Coronary artery (tissue), 2 donors: Measurements from ENCODE around the gene CFL1.
"Not testable (repeated sequence)": the region's sequence is repeated elsewhere in the genome, so short reads cannot be mapped to it uniquely, and the experiment has no call there.

Experiments
- DNase-seq: peaks from one replicate; pipeline ENCODE4 v3.0.0-alpha.2; 2017; ENCODE audit warnings: low spot score
- H3K27ac ChIP-seq, 2 donors: fragments of 200-600 bp; sonication (generic); one replicate each; pipeline ENCODE4 v1.5.1; 2016 to 2019
- H3K4me3 ChIP-seq: fragments of 200-600 bp; sonication (generic); 2 replicates; pipeline ENCODE4 v1.5.1; 2016; ENCODE audit warnings: mild to moderate bottlenecking, moderate library complexity
- TF ChIP-seq, protein P1 (sequence below): fragments of 200-600 bp; sonication (generic); IDR thresholded peaks from one replicate; pipeline ENCODE4 v1.5.1; 2019; ENCODE audit warnings: antibody characterized with exemption

The CFL1 gene

DNA sequence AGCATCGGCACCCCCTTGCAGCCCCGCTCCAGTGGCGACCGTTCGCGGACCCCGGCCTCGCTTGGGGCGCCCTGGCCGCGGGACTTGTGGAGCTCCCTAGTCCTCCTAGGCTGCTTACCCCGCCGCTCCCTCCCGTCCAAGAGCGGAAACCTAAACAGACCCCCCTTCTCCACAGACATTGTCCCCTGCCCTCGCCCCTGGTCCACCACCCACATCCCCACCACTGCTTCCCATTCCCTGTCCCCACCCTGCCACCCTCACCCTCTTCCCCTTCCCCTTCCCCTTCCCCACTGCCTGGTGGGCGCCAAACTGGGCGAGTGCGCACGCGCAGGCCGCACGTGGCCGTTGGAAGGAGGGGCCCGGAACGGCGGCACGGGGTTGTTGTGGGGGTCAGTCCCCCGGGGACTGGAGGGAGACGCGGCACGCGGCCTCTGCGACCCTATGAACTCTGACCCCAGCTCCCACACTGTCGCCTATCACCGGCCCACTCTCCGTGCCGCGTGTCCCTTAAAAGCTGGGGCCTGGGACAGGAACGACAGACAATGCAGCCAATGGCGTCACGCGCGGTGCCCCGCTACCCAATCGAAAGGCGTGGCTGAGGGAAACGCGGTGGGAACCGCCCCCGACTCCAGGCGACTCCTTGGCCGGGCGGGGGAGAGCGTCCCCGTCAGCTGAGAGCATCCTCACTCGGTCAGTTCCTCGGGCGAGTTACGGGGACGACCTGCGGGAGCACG lies 24.5 kb downstream of the CFL1 start, which contains the start of gene SNX32:
SNX32 (plus strand) TSS at position 667 of the 734 bp plus-strand sequence. CDS start 103 bp downstream, outside the sequence.
- Histone ChIP-seq H3K4me3 (peak within 1 kb of the TSS; percentile 82), H3K27ac (peak within 1 kb of the TSS in 1 of 2 donors; percentile 45)
- peak; percentile 96 for DNase-seq
- TF ChIP-seq, protein P1, sequence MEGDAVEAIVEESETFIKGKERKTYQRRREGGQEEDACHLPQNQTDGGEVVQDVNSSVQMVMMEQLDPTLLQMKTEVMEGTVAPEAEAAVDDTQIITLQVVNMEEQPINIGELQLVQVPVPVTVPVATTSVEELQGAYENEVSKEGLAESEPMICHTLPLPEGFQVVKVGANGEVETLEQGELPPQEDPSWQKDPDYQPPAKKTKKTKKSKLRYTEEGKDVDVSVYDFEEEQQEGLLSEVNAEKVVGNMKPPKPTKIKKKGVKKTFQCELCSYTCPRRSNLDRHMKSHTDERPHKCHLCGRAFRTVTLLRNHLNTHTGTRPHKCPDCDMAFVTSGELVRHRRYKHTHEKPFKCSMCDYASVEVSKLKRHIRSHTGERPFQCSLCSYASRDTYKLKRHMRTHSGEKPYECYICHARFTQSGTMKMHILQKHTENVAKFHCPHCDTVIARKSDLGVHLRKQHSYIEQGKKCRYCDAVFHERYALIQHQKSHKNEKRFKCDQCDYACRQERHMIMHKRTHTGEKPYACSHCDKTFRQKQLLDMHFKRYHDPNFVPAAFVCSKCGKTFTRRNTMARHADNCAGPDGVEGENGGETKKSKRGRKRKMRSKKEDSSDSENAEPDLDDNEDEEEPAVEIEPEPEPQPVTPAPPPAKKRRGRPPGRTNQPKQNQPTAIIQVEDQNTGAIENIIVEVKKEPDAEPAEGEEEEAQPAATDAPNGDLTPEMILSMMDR, result no peak

DNA sequence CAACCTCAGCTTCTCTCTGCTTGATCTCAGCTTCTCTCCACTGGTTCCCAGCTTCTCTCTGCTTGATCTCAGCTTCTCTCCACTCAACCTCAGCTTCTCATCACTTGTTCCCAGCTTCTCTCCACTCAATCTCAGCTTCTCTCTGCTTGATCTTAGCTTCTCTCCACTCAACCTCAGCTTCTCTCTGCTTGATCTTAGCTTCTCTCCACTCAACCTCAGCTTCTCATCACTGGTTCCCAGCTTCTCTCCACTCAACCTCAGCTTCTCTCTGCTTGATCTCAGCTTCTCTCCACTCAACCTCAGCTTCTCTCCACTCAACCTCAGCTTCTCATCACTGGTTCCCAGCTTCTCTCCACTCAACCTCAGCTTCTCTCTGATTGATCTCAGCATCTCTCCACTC lies 25.7 kb downstream of the CFL1 start:
- not testable (repeated sequence) for DNase-seq, H3K4me3 ChIP-seq, H3K27ac ChIP-seq

DNA sequence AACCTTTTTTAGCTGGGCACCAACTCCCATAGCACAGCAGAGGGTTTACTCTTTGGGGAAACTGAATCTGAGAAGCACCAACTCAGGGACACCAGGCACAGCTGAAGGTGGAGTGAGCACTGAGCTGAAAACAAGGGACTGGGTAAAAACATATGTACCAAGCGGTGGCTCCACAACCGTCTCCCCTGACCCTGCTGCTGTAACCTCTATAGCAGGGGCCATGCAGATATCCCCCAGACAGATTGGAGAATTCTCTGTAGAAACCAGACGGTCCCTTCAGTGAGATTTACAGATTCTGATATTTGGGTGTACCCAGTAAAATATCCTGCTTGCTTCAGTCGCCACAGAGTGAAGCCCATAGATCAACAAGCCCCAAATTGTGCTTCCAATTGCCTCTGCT lies 28.5 kb downstream of the CFL1 start:
- DNase-seq, result no peak
- TF ChIP-seq, protein P1, result no peak
- H3K27ac ChIP-seq, result no peak overlapping the region
- H3K4me3 ChIP-seq, result no peak overlapping the region

DNA sequence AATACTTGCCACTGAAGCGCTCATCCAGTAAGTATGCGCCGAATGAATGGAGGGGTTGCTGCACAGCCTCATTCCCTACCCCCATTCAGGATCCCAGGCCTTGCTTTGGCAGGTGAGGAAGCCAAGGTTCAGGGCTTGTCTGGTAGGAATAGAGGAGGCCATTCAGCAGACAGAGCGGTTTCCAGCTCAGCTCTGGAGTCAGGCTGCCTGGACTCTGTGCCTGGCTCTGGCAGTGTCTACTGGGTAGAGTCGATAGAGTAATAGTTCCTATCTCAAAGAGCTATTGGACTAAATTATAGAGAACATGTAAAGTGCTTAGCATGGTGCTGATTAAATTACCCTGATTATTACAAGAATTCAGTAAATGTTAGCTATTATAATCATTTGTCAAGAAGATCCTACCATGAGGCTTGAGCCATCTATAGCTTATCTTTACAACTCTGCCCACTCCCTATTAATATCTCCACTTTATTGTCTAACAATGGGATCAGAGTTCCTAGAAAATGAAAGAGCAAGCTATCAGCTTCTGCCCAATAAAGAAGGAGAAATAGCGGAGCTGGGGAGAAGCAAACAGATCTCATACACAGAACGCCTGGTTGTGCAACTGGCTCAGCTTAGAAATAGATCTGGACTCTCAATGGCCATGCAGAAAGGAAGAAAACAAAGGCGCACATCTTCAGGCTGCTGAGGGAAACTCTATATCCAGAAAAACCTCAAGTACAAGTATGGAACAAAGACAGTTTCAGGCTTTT lies 30.8 kb downstream of the CFL1 start:
- TF ChIP-seq, protein P1, result no peak
- no peak overlapping the region for H3K4me3 ChIP-seq

DNA sequence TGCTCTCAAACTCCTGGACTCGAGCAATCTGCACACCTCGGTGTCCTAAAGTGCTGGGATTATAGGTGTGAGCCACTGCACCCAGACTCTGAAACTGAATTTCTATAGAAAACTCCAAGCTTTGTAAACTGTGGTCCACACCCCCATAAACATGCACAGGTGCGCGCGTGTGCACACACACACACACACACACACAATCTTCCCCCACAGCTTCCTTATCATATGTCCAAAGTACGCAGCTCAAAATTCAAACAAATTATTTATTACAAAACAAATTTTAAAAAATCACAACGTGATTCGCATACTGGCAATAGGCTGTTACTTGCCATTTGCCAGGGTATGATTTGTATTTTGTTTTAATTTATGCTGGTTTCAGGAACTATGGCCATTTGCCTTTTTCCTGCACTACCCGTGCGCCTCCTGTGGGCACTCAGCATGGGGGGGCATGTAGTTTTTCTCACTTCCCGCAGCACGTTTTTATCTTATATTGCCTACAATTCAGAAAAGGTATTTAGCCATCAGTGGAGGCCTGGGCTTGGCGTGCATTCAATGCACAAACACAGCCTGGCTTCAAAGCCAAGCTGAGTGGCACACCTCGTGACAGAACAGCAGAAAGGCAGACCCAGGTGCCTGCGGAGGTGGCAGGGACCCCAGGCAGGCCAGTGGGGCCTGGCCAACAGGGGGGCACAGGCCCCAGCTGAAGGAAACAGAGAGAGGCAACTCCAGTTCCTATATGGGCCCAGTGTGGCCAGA lies 35.0 kb downstream of the CFL1 start:
- Histone ChIP-seq H3K4me3 (no peak overlapping the region), H3K27ac (no peak overlapping the region)
- TF ChIP-seq, protein P1, result no peak
- DNase-seq, result no peak

More for the DNA sequence above, 30.8 kb downstream of the CFL1 start:
- DNase-seq, result no peak
- H3K27ac ChIP-seq, result no peak overlapping the region

DNA sequence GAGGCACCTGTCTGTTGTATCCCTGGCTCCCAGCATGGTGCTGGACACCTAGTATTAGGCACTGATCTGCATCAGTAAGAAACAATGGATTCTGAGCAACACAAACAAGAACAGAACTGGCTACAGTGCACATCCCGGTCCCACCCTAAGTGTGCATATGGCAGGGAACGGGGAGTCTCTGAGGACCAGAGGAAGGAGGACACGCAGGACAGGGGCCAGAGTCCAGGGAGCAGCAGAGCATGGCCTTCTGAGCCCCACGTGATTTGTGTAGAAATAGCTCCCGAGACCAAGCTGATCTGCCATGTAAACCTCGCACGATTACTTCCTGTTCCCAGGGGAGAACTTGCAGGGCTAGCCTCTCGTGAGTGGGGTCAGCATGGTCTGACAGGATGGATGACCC lies 36.9 kb downstream of the CFL1 start:
- H3K4me3 ChIP-seq, result no peak overlapping the region
- no peak for DNase-seq
- H3K27ac ChIP-seq, result no peak overlapping the region
- TF ChIP-seq, protein P1, result no peak
